DOHH2 (cell line): ENCODE results near the gene SMAD3.

ENCODE experiments used
- H3F3A ChIP-seq: fragments of 200-600 bp; sonication (generic), shearing (Covaris generic); 2 replicates; pipeline ENCODE4 v1.6.0; 2016; ENCODE audit warnings: antibody characterized with exemption, mild to moderate bottlenecking; ENCODE audit not compliant: control insufficient read depth, insufficient read depth
- H3K27ac ChIP-seq: fragments of 200-600 bp; sonication (generic); 2 replicates; pipeline ENCODE4 v1.5.1; 2014; ENCODE audit warnings: low read depth, mild to moderate bottlenecking, low read length, moderate library complexity
- H3K27me3 ChIP-seq: fragments of 200-600 bp; sonication (generic); 2 replicates; pipeline ENCODE4 v1.6.1; 2014; ENCODE audit warnings: mild to moderate bottlenecking, low read length, mixed read lengths; ENCODE audit not compliant: control insufficient read depth
- H3K36me3 ChIP-seq: fragments of 200-600 bp; sonication (generic); 2 replicates; pipeline ENCODE4 v1.6.1; 2014; ENCODE audit warnings: mild to moderate bottlenecking, low read length, moderate library complexity, mixed read lengths; ENCODE audit not compliant: control insufficient read depth
- H3K4me1 ChIP-seq: fragments of 200-600 bp; sonication (generic); 2 replicates; pipeline ENCODE4 v1.6.1; 2014; ENCODE audit warnings: mild to moderate bottlenecking, low read length, mixed read lengths; ENCODE audit not compliant: control insufficient read depth
- H3K4me2 ChIP-seq: fragments of 200-600 bp; sonication (generic); 2 replicates; pipeline ENCODE4 v1.6.0; 2014; ENCODE audit warnings: mild to moderate bottlenecking, low read length, moderate library complexity
- H3K4me3 ChIP-seq: fragments of 200-600 bp; sonication (generic); 2 replicates; pipeline ENCODE4 v1.5.1; 2014; ENCODE audit warnings: mild to moderate bottlenecking, low read length, mixed read lengths
- H3K79me2 ChIP-seq: fragments of 200-600 bp; sonication (generic); 2 replicates; pipeline ENCODE4 v1.6.1; 2014; ENCODE audit warnings: mild to moderate bottlenecking, low read length, mixed read lengths; ENCODE audit not compliant: control insufficient read depth
- H3K9me2 ChIP-seq: fragments of 200-600 bp; sonication (generic); replicated peaks from 2 replicates; pipeline ENCODE4 v1.6.1; 2014; ENCODE audit warnings: mild to moderate bottlenecking, low read length, mixed read lengths; ENCODE audit not compliant: control insufficient read depth
- H3K9me3 ChIP-seq: fragments of 200-600 bp; sonication (generic); 2 replicates; pipeline ENCODE4 v1.6.1; 2014; ENCODE audit warnings: antibody characterized with exemption, low read length, mixed read lengths; ENCODE audit not compliant: control insufficient read depth, insufficient read depth
- H4K20me1 ChIP-seq: fragments of 200-600 bp; sonication (generic); 2 replicates; pipeline ENCODE4 v1.6.0; 2014; ENCODE audit warnings: low read depth, mild to moderate bottlenecking, antibody characterized with exemption, low read length, moderate library complexity; ENCODE audit not compliant: control insufficient read depth, insufficient read depth
- CTCF ChIP-seq: fragments of 200-600 bp; sonication (generic); IDR thresholded peaks from one replicate; pipeline ENCODE4 v1.5.1; 2014; ENCODE audit warnings: antibody characterized with exemption, mild to moderate bottlenecking, low read depth, low read length; ENCODE audit not compliant: poor library complexity, severe bottlenecking
- EZH2phosphoT487 ChIP-seq: fragments of 200-600 bp; sonication (generic); IDR thresholded peaks from 2 replicates; pipeline ENCODE4 v1.6.1; 2017; ENCODE audit warnings: borderline replicate concordance, mild to moderate bottlenecking, antibody characterized with exemption, low read length, moderate library complexity, mixed read lengths

The SMAD3 gene

GRCh38 chr15:67051088-67052045 lies 14.0 kb upstream of the SMAD3 start:
- Histone ChIP-seq H3K4me3 (peak overlapping the region; percentile 19; the same call in 1 of the 2 replicates), H3K4me1 (peaks cover 43% of the 10 kb centered on the region), H3K27me3 (no peaks in the 10 kb centered on the region), H3K79me2 (no peaks in the 10 kb centered on the region), H4K20me1 (no peaks in the 10 kb centered on the region), H3K9me2 (no peaks in the 10 kb centered on the region), H3K4me2 (peak overlapping the region; percentile 44), H3K27ac (no peak overlapping the region), H3K9me3 (no peaks in the 10 kb centered on the region), H3K36me3 (no peaks in the 10 kb centered on the region), H3F3A (peaks cover 4% of the 10 kb centered on the region)
- no peak for TF ChIP-seq EZH2phosphoT487
- no peak for TF ChIP-seq CTCF

GRCh38 chr15:67054676-67055075 lies 10.7 kb upstream of the SMAD3 start:
- Histone ChIP-seq H3K4me1 (peaks cover 41% of the 10 kb centered on the region), H3K79me2 (no peaks in the 10 kb centered on the region), H3K4me3 (no peak overlapping the region), H3F3A (peaks cover 4% of the 10 kb centered on the region), H3K36me3 (no peaks in the 10 kb centered on the region), H3K9me3 (no peaks in the 10 kb centered on the region), H3K27me3 (no peaks in the 10 kb centered on the region), H3K4me2 (no peak overlapping the region), H4K20me1 (no peaks in the 10 kb centered on the region), H3K9me2 (no peaks in the 10 kb centered on the region), H3K27ac (no peak overlapping the region)
- no peak for TF ChIP-seq EZH2phosphoT487
- TF ChIP-seq CTCF: no peak

GRCh38 chr15:67059127-67059553 lies 6.3 kb upstream of the SMAD3 start:
- Histone ChIP-seq H3K9me3 (no peaks in the 10 kb centered on the region), H3K4me1 (peaks cover 15% of the 10 kb centered on the region), H3K4me2 (no peak overlapping the region), H3K79me2 (no peaks in the 10 kb centered on the region), H3K27me3 (peaks cover 8% of the 10 kb centered on the region), H3K4me3 (no peak overlapping the region), H3K9me2 (no peaks in the 10 kb centered on the region), H3K27ac (no peak overlapping the region), H3K36me3 (no peaks in the 10 kb centered on the region), H4K20me1 (no peaks in the 10 kb centered on the region), H3F3A (peaks cover 8% of the 10 kb centered on the region)
- TF ChIP-seq CTCF (no peak), EZH2phosphoT487 (no peak)
